ENCODE measurements around the gene EIF5. TPM values are rescaled to one million over a fixed set of nuclear protein-coding genes. Genes with fewer than 3 reads are reported as not detected.
A peak's percentile ranks its signal among the peaks of the same experiment; 100 is the strongest.

Gene EIF5
- total RNA-seq, 1 experiment from 2014 or later: 356 TPM

- Mint-ChIP-seq H3K27me3 (ENCODE audit: low read depth) (peaks cover 2% of the 10 kb centered on the region; the same call in 1 of the 2 replicates), H3K36me3 (ENCODE audit: insufficient read depth in 1 of 3, low read depth in 3 of 3) (peaks cover 48 to 52% (median 49%) of the 10 kb centered on the region in 3 experiments), H3K4me3 (peak overlapping the region; percentile 93 to 97), H3K4me1 (peaks cover 27 to 29% of the 10 kb centered on the region in 2 experiments), H3K9me3 (peaks cover 0 to 2% of the 10 kb centered on the region in 2 experiments; a peak in 1 of 5 replicates), H3K27ac (peak overlapping the region; percentile 85 to 94 (median 88); a peak in 6 of 7 replicates)
- H3T11ph ChIP-seq (ENCODE audit: low read length): no peak overlapping the region
- DNase-seq: no peak
- H3K4me1 ChIP-seq (ENCODE audit: insufficient read depth, low read length): no peaks in the 10 kb centered on the region
- H4K91ac ChIP-seq (ENCODE audit: insufficient read length, low read depth, low read length): no peak overlapping the region
- no peak overlapping the region for H4K5ac ChIP-seq (ENCODE audit: insufficient read length, low read depth, low read length)
- H3K23ac ChIP-seq (ENCODE audit: insufficient read length, low read depth, low read length): no peak overlapping the region
- no CpG with 5 or more reads among the region's 97 CpGs for WGBS (ENCODE audit: extremely low coverage, insufficient read length, low lambda C conversion rate)
- H4K8ac ChIP-seq (replicated peaks; ENCODE audit: insufficient read length, low read depth, low read length): no peak overlapping the region
- no peak overlapping the region for H2AFZ ChIP-seq (ENCODE audit: low read length)
- H3K4ac ChIP-seq (ENCODE audit: low read depth, low read length): no peak overlapping the region
- H2BK5ac ChIP-seq (ENCODE audit: insufficient read length, low read length): no peak overlapping the region
- H3K56ac ChIP-seq (ENCODE audit: insufficient read length, low read depth, low read length): no peak overlapping the region
- peak overlapping the region; percentile 83 for H3K9ac ChIP-seq (ENCODE audit: extremely low read depth, insufficient read length, low read length)
- H3K14ac ChIP-seq (ENCODE audit: insufficient read depth, low read length): peak overlapping the region; percentile 68
- H3K9me3 ChIP-seq (ENCODE audit: control insufficient read depth, low read depth, low read length): no peaks in the 10 kb centered on the region
- no peak overlapping the region for H3K27ac ChIP-seq (ENCODE audit: insufficient read length, low read depth, low read length)
- H3K79me2 ChIP-seq (ENCODE audit: insufficient read depth, low read length): peaks cover 7% of the 10 kb centered on the region; the same call in 1 of the 2 replicates
- no peak overlapping the region for H2BK120ac ChIP-seq (ENCODE audit: low read depth, low read length, poor library complexity, severe bottlenecking)
- no peak overlapping the region for H2BK15ac ChIP-seq (ENCODE audit: low read depth, low read length)
- no peak overlapping the region for H2BK12ac ChIP-seq (ENCODE audit: insufficient read length, low read depth, low read length)
- peak overlapping the region; percentile 99 for H3K4me2 ChIP-seq (ENCODE audit: insufficient read depth, insufficient read length, low read length)
- H4K20me1 ChIP-seq (ENCODE audit: control insufficient read depth, insufficient read depth, insufficient read length): no peaks in the 10 kb centered on the region
- H3K18ac ChIP-seq (ENCODE audit: insufficient read length, low read depth, low read length): peak overlapping the region; percentile 46
- no peak for TF ChIP-seq CTCF (conservative IDR thresholded peaks at IDR 0.05)
- no peak overlapping the region for H2BK20ac ChIP-seq (ENCODE audit: low read depth, low read length, poor library complexity, severe bottlenecking)
- no peaks in the 10 kb centered on the region for H3K79me1 ChIP-seq (ENCODE audit: insufficient read depth, low read depth, low read length, poor library complexity, severe bottlenecking)
- no peaks in the 10 kb centered on the region for H3K27me3 ChIP-seq (ENCODE audit: insufficient read depth, low read length)
- H2AK5ac ChIP-seq (ENCODE audit: insufficient read length, low read length): no peak overlapping the region
- peaks cover 6% of the 10 kb centered on the region for H3K23me2 ChIP-seq (ENCODE audit: insufficient read length, low read depth, low read length, poor library complexity, severe bottlenecking)
Measured at GRCh38 chr14:103334644-103335622, 896 bp downstream of the EIF5 start.

All from H9 (cell line).